ENCODE measurements around the gene FBN1.
A peak's percentile ranks its signal among the peaks of the same experiment; 100 is the strongest.

Gene FBN1

DNA sequence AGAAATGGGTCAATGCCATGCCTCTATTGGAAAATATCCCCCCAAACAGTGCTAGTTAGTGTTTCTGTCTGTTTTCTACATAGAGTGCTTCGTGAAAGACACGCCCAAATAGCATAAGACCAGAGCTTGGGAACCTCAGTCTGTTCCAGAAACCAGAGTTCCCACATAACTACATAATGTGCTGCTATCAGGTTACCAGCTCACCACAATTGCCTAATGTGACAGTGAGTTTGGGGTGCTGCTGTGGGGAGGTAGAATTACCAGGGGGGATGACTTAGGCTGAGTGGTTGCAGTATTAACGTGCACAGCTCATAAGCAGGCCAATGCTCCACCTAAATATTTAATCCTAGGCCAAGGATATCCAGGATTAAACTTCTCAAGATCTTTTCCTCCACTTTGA, 275.0 kb downstream of the FBN1 start:
- Histone ChIP-seq H3K4me1 (ENCODE audit: control insufficient read depth, insufficient read depth, low read length) (no peaks in the 10 kb centered on the region), H3K36me3 (ENCODE audit: control insufficient read depth in 2 of 2, insufficient read depth in 1 of 2, low read length in 2 of 2) (no peaks in the 10 kb centered on the region), H3K4me3 (ENCODE audit: low read depth, low read length) (no peak overlapping the region), H3K27ac (ENCODE audit: extremely low read depth, low read depth, low read length) (no peak overlapping the region), H3K9me3 (ENCODE audit: control insufficient read depth, insufficient read depth, low read depth, low read length) (no peaks in the 10 kb centered on the region)
- no peak for TF ChIP-seq IKZF3 (tag by site-specific recombination; IDR thresholded peaks at IDR 0.05)
- TF ChIP-seq SP7 (tag by site-specific recombination; IDR thresholded peaks at IDR 0.05): peak; percentile 19; the same call in 1 of the 2 replicates
- POLR2A ChIA-PET: no interaction called here
- CTCF ChIA-PET: interaction anchor here (0.7 to 1.6 kb wide), 3 partner anchors 12 to 486 kb away, joined by 3 to 6 read pairs (median 3); no protein-coding TSS in a partner anchor

DNA sequence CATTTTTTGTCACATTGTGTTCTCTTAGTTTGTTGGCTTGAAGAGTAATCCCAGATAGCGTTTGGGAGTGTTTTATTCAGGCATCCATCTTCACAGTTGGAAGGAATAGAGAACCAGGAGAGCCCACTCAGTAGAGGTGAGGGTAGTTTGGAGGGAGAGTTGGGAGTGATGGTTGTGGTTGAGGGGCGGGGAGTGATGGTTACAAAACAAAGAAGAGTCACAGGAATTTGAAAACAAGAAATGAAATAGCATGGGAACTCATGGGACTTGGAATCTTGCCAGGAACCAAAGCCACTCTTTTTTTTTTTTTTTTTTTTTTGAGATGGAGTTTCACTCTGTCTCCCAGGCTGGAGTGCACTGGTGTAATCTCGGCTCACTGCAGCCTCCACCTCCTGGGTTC, 278.0 kb downstream of the FBN1 start:
- Histone ChIP-seq H3K4me3 (ENCODE audit: low read depth, low read length) (no peak overlapping the region), H3K36me3 (ENCODE audit: control insufficient read depth in 2 of 2, insufficient read depth in 1 of 2, low read length in 2 of 2) (no peaks in the 10 kb centered on the region), H3K4me1 (ENCODE audit: control insufficient read depth, insufficient read depth, low read length) (no peaks in the 10 kb centered on the region), H3K9me3 (ENCODE audit: control insufficient read depth, insufficient read depth, low read depth, low read length) (no peaks in the 10 kb centered on the region), H3K27ac (ENCODE audit: extremely low read depth, low read depth, low read length) (no peak overlapping the region)
- CTCF ChIA-PET: no interaction called here
- POLR2A ChIA-PET: no interaction called here
- no peak for TF ChIP-seq YY2 (tag by site-specific recombination; IDR thresholded peaks at IDR 0.05)
- TF ChIP-seq ZNF629 (tag by site-specific recombination; IDR thresholded peaks at IDR 0.05): no peak
- no peak for TF ChIP-seq HOXA7 (CRISPR knock-in tag; IDR thresholded peaks at IDR 0.05; ENCODE audit: borderline replicate concordance)
- TF ChIP-seq ZNF792 (tag by site-specific recombination; IDR thresholded peaks at IDR 0.05): no peak
- TF ChIP-seq ZBTB21 (tag by site-specific recombination; IDR thresholded peaks at IDR 0.05): no peak
- no peak for TF ChIP-seq ZNF610 (tag by site-specific recombination; IDR thresholded peaks at IDR 0.05; ENCODE audit: borderline replicate concordance)
- TF ChIP-seq MYNN (tag by site-specific recombination; IDR thresholded peaks at IDR 0.05; ENCODE audit: borderline replicate concordance): no peak
- TF ChIP-seq KLF8 (tag by site-specific recombination; IDR thresholded peaks at IDR 0.05): no peak
- TF ChIP-seq ZNF624 (tag by site-specific recombination; IDR thresholded peaks at IDR 0.05): no peak
- no peak for TF ChIP-seq KLF16 (tag by site-specific recombination; IDR thresholded peaks at IDR 0.05)

DNA sequence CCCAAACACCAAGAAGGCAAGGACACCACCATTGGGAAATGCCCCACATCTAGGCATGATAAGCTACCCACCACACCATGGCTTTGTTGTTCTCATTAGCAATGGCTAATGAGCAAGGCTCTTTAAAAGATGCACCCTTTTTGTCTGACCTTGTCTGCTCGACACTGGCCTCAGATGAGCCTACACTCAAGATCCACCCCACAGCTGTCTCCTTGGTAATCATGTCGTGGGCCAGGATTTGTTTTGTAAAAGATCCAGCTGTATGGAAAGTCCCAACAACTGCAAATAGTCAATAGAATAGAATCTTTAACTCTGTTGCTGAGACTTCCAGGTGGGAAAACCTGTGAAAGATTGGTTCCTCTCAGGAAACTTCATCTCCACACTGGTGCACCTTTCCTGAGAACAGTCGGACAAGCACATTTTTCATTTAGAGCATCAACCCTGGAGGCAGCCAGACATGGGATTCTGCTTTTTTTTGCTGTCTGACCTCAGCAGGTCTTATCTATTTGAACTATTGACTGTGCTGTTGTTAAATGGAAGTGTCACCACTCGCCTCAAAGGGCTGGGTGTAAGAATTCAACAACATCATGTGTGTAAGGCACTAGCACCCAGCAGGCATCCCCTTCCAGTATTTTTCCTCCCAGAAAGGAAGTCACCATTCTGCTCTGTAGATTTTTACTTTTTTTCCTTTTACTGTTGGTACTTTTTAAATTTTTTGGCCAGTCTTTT, 278.8 kb downstream of the FBN1 start:
- TF ChIP-seq ZNF48 (tag by site-specific recombination; IDR thresholded peaks at IDR 0.05): no peak
- Histone ChIP-seq H3K36me3 (ENCODE audit: control insufficient read depth in 2 of 2, insufficient read depth in 1 of 2, low read length in 2 of 2) (no peaks in the 10 kb centered on the region), H3K27ac (ENCODE audit: extremely low read depth, low read depth, low read length) (no peak overlapping the region), H3K9me3 (ENCODE audit: control insufficient read depth, insufficient read depth, low read depth, low read length) (no peaks in the 10 kb centered on the region), H3K4me1 (ENCODE audit: control insufficient read depth, insufficient read depth, low read length) (no peaks in the 10 kb centered on the region), H3K4me3 (ENCODE audit: low read depth, low read length) (no peak overlapping the region)
- CTCF ChIA-PET: interaction anchor here (0.7 kb wide), 1 partner anchor 16 kb away, joined by 3 read pairs; no protein-coding TSS in a partner anchor
- POLR2A ChIA-PET: no interaction called here

DNA sequence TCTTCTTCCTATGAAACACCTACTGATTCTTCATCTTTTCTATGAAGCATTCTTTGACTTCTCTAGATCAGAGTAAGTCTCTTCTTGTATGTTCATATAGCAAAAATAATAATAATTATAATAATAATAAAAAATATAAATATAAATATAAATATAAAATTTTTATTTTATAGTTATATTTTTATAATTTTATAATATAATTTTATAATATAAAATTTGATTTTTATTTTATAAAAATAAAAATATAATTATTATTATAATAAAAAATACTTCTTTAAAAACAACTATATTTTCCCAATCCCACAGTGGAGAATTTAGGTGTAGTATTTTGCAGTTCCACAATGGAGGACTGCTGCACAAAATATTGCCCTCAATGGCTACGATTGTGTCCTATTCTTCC, 279.9 kb downstream of the FBN1 start:
- Histone ChIP-seq H3K36me3 (ENCODE audit: control insufficient read depth in 2 of 2, insufficient read depth in 1 of 2, low read length in 2 of 2) (no peaks in the 10 kb centered on the region), H3K27ac (ENCODE audit: extremely low read depth, low read depth, low read length) (no peak overlapping the region), H3K4me3 (ENCODE audit: low read depth, low read length) (no peak overlapping the region), H3K4me1 (ENCODE audit: control insufficient read depth, insufficient read depth, low read length) (no peaks in the 10 kb centered on the region), H3K9me3 (ENCODE audit: control insufficient read depth, insufficient read depth, low read depth, low read length) (no peaks in the 10 kb centered on the region)
- TF ChIP-seq ZNF843 (tag by site-specific recombination; IDR thresholded peaks at IDR 0.05): no peak
- ChIA-PET POLR2A (no interaction called here), CTCF (interaction anchor here (0.5 kb wide), 1 partner anchor 218 kb away, joined by 4 read pairs; no protein-coding TSS in a partner anchor)

DNA sequence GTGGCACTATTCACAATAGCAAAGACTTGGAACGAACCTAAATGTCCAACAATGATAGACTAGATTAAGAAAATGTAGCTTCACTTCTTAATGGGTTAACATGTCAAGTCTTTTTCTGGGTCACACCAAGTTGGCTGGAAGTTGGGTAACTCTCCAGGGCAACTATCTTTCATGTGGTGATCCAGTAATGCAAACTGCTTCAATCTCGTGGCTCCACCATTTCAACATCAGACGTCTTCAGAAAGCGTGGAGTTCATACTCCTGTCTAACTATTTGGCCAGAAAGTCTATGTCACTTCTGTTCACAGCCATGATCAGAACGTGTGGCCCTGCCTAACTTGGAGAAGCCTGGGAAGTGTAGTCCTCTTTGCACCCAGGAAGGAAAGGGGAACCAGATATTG, 282.0 kb downstream of the FBN1 start:
- Histone ChIP-seq H3K4me3 (ENCODE audit: low read depth, low read length) (no peak overlapping the region), H3K27ac (ENCODE audit: extremely low read depth, low read depth, low read length) (no peak overlapping the region), H3K4me1 (ENCODE audit: control insufficient read depth, insufficient read depth, low read length) (peaks cover 4% of the 10 kb centered on the region), H3K36me3 (ENCODE audit: control insufficient read depth in 2 of 2, insufficient read depth in 1 of 2, low read length in 2 of 2) (no peaks in the 10 kb centered on the region), H3K9me3 (ENCODE audit: control insufficient read depth, insufficient read depth, low read depth, low read length) (no peaks in the 10 kb centered on the region)
- TF ChIP-seq ZNF629 (tag by site-specific recombination; IDR thresholded peaks at IDR 0.05): no peak
- ChIA-PET CTCF (interaction anchor here (0.7 to 0.8 kb wide), 2 partner anchors 75 to 144 kb away, joined by 3 to 4 read pairs; no protein-coding TSS in a partner anchor), POLR2A (no interaction called here)

Data from HEK293 (cell line).